HG03039 (cell line): Measurements from ENCODE around the gene PRAMEF6.
"Not testable (repeated sequence)": the region's sequence is repeated elsewhere in the genome, so short reads cannot be mapped to it uniquely, and the experiment has no call there.

Experiments
- ATAC-seq: cut with Tn5 transposase; IDR thresholded peaks from one replicate; pipeline ENCODE4 v1.9.1; 2021; ENCODE audit warnings: mild to moderate bottlenecking, moderate library complexity; ENCODE audit not compliant: unreplicated experiment

The PRAMEF6 gene

DNA sequence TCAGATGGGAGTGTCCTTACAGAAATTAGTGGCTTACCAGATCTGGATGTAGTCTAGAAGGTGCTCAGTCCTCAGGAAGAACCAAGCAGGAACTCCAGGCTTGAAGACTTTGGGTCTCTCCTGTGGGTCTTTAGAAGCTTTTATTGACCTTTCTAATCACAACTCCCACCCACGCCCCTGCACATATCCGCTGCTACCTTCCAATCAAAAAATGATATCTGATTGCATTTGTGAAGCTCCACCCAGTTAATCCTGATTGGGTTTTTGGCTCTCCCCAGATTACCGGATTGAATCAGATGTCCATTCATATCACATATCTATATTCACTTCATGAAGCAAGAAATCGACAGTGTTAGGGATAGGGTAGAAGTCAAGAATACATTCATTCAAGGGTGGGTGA lies at the start of gene PRAMEF6:
Gene PRAMEF6, minus strand, starts transcription at position 101 of the 400 bp plus-strand sequence. CDS start 5,062 bp downstream, outside the sequence.
- ATAC-seq = not testable (repeated sequence)

DNA sequence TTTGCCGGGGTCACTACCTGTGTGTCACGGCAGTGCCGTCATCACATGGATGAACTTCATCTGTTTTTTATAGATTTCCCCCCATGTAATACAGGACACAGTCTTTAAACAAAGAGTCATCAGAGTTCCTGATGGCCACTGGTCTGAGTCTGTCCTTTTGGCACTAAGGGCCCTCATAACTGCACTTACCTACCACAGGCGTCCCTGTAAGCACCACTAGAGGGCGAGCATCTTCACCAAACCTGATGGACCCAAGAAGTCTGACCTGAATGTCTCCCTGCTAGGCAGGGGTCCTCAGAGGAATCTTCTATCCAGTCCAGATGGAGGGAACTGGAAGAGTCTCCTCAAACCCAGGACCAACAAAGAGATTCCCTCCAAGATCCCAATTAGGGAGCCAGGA lies 23.0 kb downstream of the PRAMEF6 start:
- ATAC-seq = not testable (repeated sequence)

DNA sequence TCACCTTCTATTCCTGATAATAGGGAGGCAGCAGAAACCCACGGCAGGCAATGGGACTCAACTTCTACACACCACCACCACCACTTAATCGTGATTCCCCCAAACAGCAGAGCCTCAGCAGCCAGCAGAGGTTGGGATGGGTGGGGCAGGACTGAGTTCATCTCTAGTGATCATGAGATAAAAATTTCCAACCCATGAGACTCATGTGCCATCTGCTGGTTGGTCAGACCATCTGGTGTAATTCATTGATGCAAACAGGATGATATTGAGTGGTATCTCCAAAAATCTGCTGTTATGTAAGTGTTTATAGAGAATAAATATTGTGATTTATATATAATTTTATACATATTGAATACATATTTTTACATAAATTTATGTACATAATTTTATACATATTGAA lies 25.6 kb downstream of the PRAMEF6 start:
- ATAC-seq = not testable (repeated sequence)

DNA sequence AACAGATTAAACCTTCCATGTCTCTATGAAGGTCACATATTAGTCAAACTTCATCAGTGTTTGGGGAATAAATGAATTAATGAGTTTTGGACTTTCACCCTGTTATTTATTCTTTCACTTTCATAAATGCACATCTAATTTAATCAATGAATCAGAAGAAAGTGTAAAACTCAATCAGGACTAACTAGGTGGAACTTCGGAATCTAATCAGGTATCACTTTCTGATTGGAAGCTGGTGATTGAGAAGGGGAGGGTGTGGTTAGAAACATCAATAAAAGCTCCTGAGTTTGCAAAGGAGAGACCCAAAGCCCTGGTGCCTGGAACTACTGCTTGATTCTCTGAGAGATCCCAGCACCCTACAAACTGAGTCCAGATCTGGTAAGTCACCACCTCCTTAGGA lies 31.1 kb downstream of the PRAMEF6 start, which contains the start of gene PRAMEF7:
Gene PRAMEF7, plus strand, starts transcription at position 301 of the 400 bp plus-strand sequence. CDS start 1,083 bp downstream, outside the sequence.
- not testable (repeated sequence) for ATAC-seq

DNA sequence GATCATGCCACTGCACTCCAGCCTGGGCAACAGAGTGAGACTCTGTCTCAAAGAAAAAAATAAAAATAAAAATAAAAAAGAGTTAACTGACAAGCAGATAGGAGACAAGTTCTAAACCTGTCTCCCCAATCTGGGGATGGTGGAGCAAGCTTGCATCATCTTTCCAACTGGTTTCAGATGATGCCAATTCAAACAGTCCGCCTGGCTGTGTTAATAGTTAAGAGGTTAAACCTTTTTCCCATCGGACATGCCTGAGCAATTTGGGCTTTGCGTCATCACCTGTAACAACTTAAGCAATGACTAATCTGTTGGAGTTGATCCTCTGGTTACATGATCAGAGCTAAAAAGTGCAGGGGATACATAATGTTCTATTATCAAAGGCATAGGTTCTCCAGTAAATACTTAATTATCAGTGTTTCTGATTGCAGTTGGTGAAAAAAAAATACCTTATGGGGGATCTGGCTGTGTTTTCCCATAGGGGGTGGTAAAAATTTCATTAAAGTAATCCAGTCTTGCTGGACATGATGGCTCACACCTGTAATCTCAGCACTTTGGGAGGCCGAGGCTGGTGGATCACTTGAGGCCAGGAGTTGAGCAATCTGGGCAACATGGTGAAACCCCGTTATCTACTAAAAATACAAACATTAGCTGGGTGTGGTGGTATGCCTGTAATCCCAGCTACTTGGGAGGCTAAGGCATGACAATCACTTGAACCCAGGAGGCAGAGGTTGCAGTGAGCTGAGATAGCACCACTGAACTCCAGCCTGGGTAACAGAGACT lies 43.4 kb downstream of the PRAMEF6 start:
- not testable (repeated sequence) for ATAC-seq

DNA sequence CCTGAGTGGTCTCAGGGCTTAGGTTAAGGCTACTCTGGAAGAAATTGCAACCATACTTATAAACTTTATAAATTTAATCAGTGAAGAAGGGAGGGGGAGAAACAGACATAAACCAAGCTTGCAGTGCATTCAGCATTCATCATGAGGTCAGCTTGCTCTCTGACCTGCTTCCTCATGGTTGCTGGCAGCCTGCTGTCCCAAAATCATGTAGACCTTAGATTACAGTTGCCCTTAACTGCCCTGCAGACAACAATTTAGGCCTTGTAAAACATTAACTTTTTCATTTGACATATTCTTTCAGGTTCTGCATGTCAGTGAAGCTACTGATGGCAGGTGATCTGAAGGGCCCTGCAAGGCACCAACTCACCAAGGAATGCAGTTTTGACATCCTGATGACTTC lies 48.2 kb downstream of the PRAMEF6 start:
- ATAC-seq = not testable (repeated sequence)

DNA sequence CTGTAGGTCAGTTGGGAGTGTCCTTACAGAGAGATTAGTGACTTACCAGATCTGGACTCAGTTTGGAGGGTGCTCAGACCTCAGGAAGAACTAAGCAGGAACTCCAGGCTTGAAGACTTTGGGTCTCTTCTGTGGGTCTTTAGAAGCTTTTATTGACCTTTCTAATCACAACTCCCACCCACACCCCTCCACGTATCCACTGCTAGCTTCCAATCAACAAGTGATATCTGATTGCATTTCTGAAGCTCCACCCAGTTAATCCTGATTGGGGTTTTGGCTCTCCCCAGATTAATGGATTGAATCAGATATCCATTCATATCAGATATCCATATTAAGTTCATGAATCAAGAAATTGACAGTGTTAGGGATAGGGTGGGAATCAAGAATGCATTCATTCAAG lies 49.2 kb downstream of the PRAMEF6 start, which contains the start of gene PRAMEF10:
Gene PRAMEF10, minus strand, starts transcription at position 101 of the 400 bp plus-strand sequence. CDS start 2,423 bp downstream, outside the sequence.
- not testable (repeated sequence) for ATAC-seq
